Inflammatory macrophage treated with lipopolysaccharide for 4 hours (primary cell): ENCODE data around the gene VAV2.

Experiments
- DNase-seq: peaks from one replicate; pipeline ENCODE4 v3.0.0-alpha.2; 2020

Gene VAV2

GRCh38 chr9:133811471-133811870, 180.7 kb downstream of the VAV2 start:
- no peak for DNase-seq

GRCh38 chr9:133810556-133811195, 181.4 kb downstream of the VAV2 start:
- DNase-seq: no peak

GRCh38 chr9:133809335-133809734, 182.8 kb downstream of the VAV2 start:
- no peak for DNase-seq

- no peak for DNase-seq
These were observed 184.3 kb downstream of the VAV2 start for GRCh38 chr9:133807818-133808217.

GRCh38 chr9:133807037-133807436, 185.1 kb downstream of the VAV2 start:
- no peak for DNase-seq

- DNase-seq: no peak
These were observed 185.5 kb downstream of the VAV2 start for GRCh38 chr9:133806623-133807010.

GRCh38 chr9:133805876-133806622, 186.1 kb downstream of the VAV2 start:
- no peak for DNase-seq

- DNase-seq: no peak
These were observed 187.9 kb downstream of the VAV2 start for GRCh38 chr9:133804199-133804598.

GRCh38 chr9:133803745-133804144, 188.4 kb downstream of the VAV2 start:
- DNase-seq: no peak

- DNase-seq: no peak
These were observed 189.0 kb downstream of the VAV2 start for GRCh38 chr9:133803028-133803585.

- DNase-seq: no peak
These were observed 190.4 kb downstream of the VAV2 start for GRCh38 chr9:133801739-133802138.

- DNase-seq: no peak
These were observed 191.9 kb downstream of the VAV2 start for GRCh38 chr9:133800266-133800665.

- DNase-seq: no peak
These were observed 192.4 kb downstream of the VAV2 start for GRCh38 chr9:133799716-133800115.

- no peak for DNase-seq
These were observed 193.0 kb downstream of the VAV2 start for GRCh38 chr9:133799106-133799505.

GRCh38 chr9:133798160-133798559, 194.0 kb downstream of the VAV2 start:
- no peak for DNase-seq

- DNase-seq: no peak
These were observed 194.6 kb downstream of the VAV2 start for GRCh38 chr9:133797406-133798105.

- no peak for DNase-seq
These were observed 195.6 kb downstream of the VAV2 start for GRCh38 chr9:133796562-133796961.

GRCh38 chr9:133795049-133795448, 197.1 kb downstream of the VAV2 start:
- DNase-seq: no peak

- DNase-seq: no peak
These were observed 197.9 kb downstream of the VAV2 start for GRCh38 chr9:133794016-133794760.

- DNase-seq: no peak
These were observed 198.7 kb downstream of the VAV2 start for GRCh38 chr9:133793471-133793870.

GRCh38 chr9:133792721-133793470, 199.2 kb downstream of the VAV2 start:
- DNase-seq: peak; percentile 90
